ENCODE results near the gene HSPA1B.
A peak's percentile ranks its signal among the peaks of the same experiment; 100 is the strongest.

GRCh38 chr6:31834367-31835250 lies 7.1 kb downstream of the HSPA1B start:
- TF ChIP-seq CTCF (IDR thresholded peaks at IDR 0.05; ENCODE audit: poor library complexity, severe bottlenecking) (no peak), POLR2AphosphoS5 (IDR thresholded peaks at IDR 0.05) (peak; percentile 95), MXI1 (conservative IDR thresholded peaks at IDR 0.05; ENCODE audit: poor library complexity, severe bottlenecking) (peak; percentile 84)

Measured in neural cell (in vitro differentiated cells).